ENCODE measurements around the gene KLK2.
A peak's percentile ranks its signal among the peaks of the same experiment; 100 is the strongest.

- TF ChIP-seq CTCF (IDR thresholded peaks at IDR 0.05) = peak; percentile 82 to 92 (median 84)
- no peak for TF ChIP-seq POLR2A (IDR thresholded peaks at IDR 0.05)
Measured at GRCh38 chr19:50922317-50922853, 49.1 kb downstream of the KLK2 start.
